K562 (cell line): ENCODE data around the gene NECTIN3. TPM values are rescaled to one million over a fixed set of nuclear protein-coding genes. Genes with fewer than 3 reads are reported as not detected.
A peak's percentile ranks its signal among the peaks of the same experiment; 100 is the strongest.

Experiments used
- ATAC-seq: fragments of 200-7000 bp; cut with Tn5 transposase; 3 replicates; pipeline ENCODE4 v1.9.1; 2020; ENCODE audit warnings: moderate library complexity
- BruUV-seq: library from RNA; stranded (reverse); fragments of 400-500 nt; replicated peaks from 2 replicates; lab custom pipeline; 2021; lab: Mats Ljungman, UMichigan
- CTCF ChIA-PET: fragments of 300-600 bp; formaldehyde crosslinking; extraction: SDS; loops from one replicate; lab custom pipeline; 2021; ENCODE audit warnings: low intra/inter-chr PET ratio; lab: Yijun Ruan, JAX
- POLR2A ChIA-PET: fragments of 300-600, 350-650 bp; sonication (Branson Sonifier 250); formaldehyde crosslinking; extraction: SDS; loops from one replicate; lab custom pipeline; 2021; ENCODE audit warnings: antibody characterized with exemption, inconsistent platforms; lab: Yijun Ruan, JAX
- DNase-seq, 4 experiments: peaks; one replicate each; pipeline versions ENCODE4 v3.0.0 to v3.0.0-alpha.2; 2011 to 2018; ENCODE audit warnings: low spot score in 3 of 4, mixed read lengths in 3 of 4; ENCODE audit errors: extremely low read depth in 1 of 4
- FAIRE-seq: peaks from 2 replicates; lab custom pipeline; 2011; peaks lifted over from hg19 to GRCh38; lab: Jason Lieb, UNC
- H2AFZ ChIP-seq: 2 replicates; pipeline ENCODE4 v1.6.0; 2011; ENCODE audit warnings: low read depth, low read length, control low read depth, inconsistent platforms
- H3K27ac ChIP-seq: fragments of 200-600 bp; 3 replicates; pipeline ENCODE4 v1.8.0; 2011; ENCODE audit warnings: low read depth, mild to moderate bottlenecking, control low read depth, inconsistent platforms, low read length, moderate library complexity, mixed read lengths; ENCODE audit errors: extremely low read depth
- H3K27me3 ChIP-seq, 2 experiments: fragments of 300-600 bp in 1 of 2; 2 replicates in 1 of 2; 3 replicates in 1 of 2; pipeline versions ENCODE4 v1.6.0 to v1.8.0; 2011; ENCODE audit warnings: inconsistent platforms in 2 of 2, low read length in 2 of 2, mild to moderate bottlenecking in 1 of 2, mixed read lengths in 1 of 2, moderate library complexity in 1 of 2; ENCODE audit not compliant: control insufficient read depth in 2 of 2, insufficient read depth in 2 of 2
- H3K36me3 ChIP-seq: fragments of 300-600 bp; 3 replicates; pipeline ENCODE4 v1.8.0; 2011; ENCODE audit warnings: mild to moderate bottlenecking, low read length, inconsistent platforms; ENCODE audit not compliant: control insufficient read depth, insufficient read depth
- H3K4me1 ChIP-seq, 2 experiments: fragments of 200-600 bp in 1 of 2; replicated peaks in 1 of 2; 2 replicates in 1 of 2; 3 replicates in 1 of 2; pipeline versions ENCODE4 v1.5.1 to v1.8.0; 2011; ENCODE audit warnings: inconsistent platforms in 2 of 2, low read length in 2 of 2, mild to moderate bottlenecking in 1 of 2, mixed read lengths in 1 of 2, moderate library complexity in 1 of 2; ENCODE audit not compliant: control insufficient read depth in 2 of 2, insufficient read depth in 2 of 2
- H3K4me2 ChIP-seq: 2 replicates; pipeline ENCODE4 v1.6.1; 2011; ENCODE audit warnings: low read length, control low read depth, inconsistent platforms, mixed read lengths; ENCODE audit not compliant: insufficient read depth
- H3K4me3 ChIP-seq: fragments of 200-600 bp; sonication (generic), shearing (Covaris generic); 2 replicates; pipeline ENCODE4 v1.5.1; 2016; ENCODE audit warnings: control low read depth, inconsistent platforms
- H3K79me2 ChIP-seq: fragments of 200-600 bp; 3 replicates; pipeline ENCODE4 v1.8.0; 2011; ENCODE audit warnings: low read length, inconsistent platforms; ENCODE audit not compliant: control insufficient read depth, insufficient read depth
- H3K9ac ChIP-seq, 2 experiments: 2 replicates each; pipeline versions ENCODE4 v1.6.0 to v1.6.1; 2011; ENCODE audit warnings: low read depth in 2 of 2, low read length in 2 of 2, control low read depth in 1 of 2, inconsistent platforms in 1 of 2, mild to moderate bottlenecking in 1 of 2, mixed read lengths in 1 of 2; ENCODE audit not compliant: insufficient read depth in 1 of 2
- H3K9me1 ChIP-seq: one replicate; pipeline ENCODE4 v1.6.0; 2011; ENCODE audit warnings: inconsistent platforms, mild to moderate bottlenecking, low read length, moderate library complexity; ENCODE audit not compliant: control insufficient read depth, insufficient read depth
- H3K9me3 ChIP-seq: replicated peaks from 2 replicates; pipeline ENCODE4 v1.5.1; 2011; ENCODE audit warnings: low read depth, low read length, inconsistent platforms; ENCODE audit not compliant: control insufficient read depth, insufficient read depth
- H4K20me1 ChIP-seq: replicated peaks from 2 replicates; pipeline ENCODE4 v1.6.1; 2011; ENCODE audit warnings: low read length, inconsistent platforms, mixed read lengths; ENCODE audit not compliant: control insufficient read depth, insufficient read depth
- CCNT2 ChIP-seq: IDR thresholded peaks from 2 replicates; pipeline ENCODE4 v1.6.1; 2011; ENCODE audit warnings: borderline replicate concordance, low read depth, mild to moderate bottlenecking, moderate library complexity, mixed read lengths, low read length; ENCODE audit not compliant: insufficient read length; ENCODE audit errors: extremely low read depth
- E4F1 ChIP-seq: fragments of 250-450 bp; sonication (Bioruptor Pico); IDR thresholded peaks from 2 replicates; pipeline ENCODE4 v1.5.0; 2021; ENCODE audit warnings: mild to moderate bottlenecking, borderline replicate concordance
- HBP1 ChIP-seq: fragments of 450-650 bp; formaldehyde crosslinking; IDR thresholded peaks from 2 replicates; pipeline ENCODE4 v1.4.0; 2022; ENCODE audit warnings: missing genetic modification characterization
- HDAC8 ChIP-seq: fragments of 450-650 bp; IDR thresholded peaks from 2 replicates; pipeline ENCODE4 v1.6.1; 2016; ENCODE audit warnings: mild to moderate bottlenecking, missing genetic modification characterization, moderate library complexity, missing compliant biosample characterization
- MBD2 ChIP-seq: sonication (generic); IDR thresholded peaks from 2 replicates; pipeline ENCODE4 v1.6.1; 2016; ENCODE audit warnings: low read depth, borderline replicate concordance
- NFIC ChIP-seq: fragments of 450-650 bp; IDR thresholded peaks from 2 replicates; pipeline ENCODE4 v1.6.1; 2017; ENCODE audit warnings: mild to moderate bottlenecking, inconsistent platforms
- NFIX ChIP-seq: fragments of 250-450 bp; sonication (Bioruptor Pico); IDR thresholded peaks from 2 replicates; pipeline ENCODE4 v1.4.0; 2020; ENCODE audit warnings: low read depth, mild to moderate bottlenecking, moderate library complexity
- PHF8 ChIP-seq: fragments of 200-600 bp; sonication (generic); IDR thresholded peaks from 2 replicates; pipeline ENCODE4 v1.6.1; 2012; ENCODE audit warnings: mixed run types, mild to moderate bottlenecking, inconsistent platforms, low read length, moderate library complexity, borderline replicate concordance
- SMAD4 ChIP-seq: fragments of 250-450 bp; sonication (Bioruptor Pico); conservative IDR thresholded peaks from 2 replicates; pipeline ENCODE4 v1.8.0; 2021; ENCODE audit warnings: inconsistent platforms, mild to moderate bottlenecking, moderate library complexity
- ZC3H11A ChIP-seq: IDR thresholded peaks from 2 replicates; pipeline ENCODE4 v1.6.1; 2012; ENCODE audit warnings: low read depth, low read length, improper control_type of control experiment
- WGBS: fragments of 100-300 bp; shearing (Covaris generic); methylation state at CpG from one replicate; pipeline ENCODE4 v1.1.6; 2016; ENCODE audit warnings: low coverage, mixed read lengths; ENCODE audit not compliant: insufficient coverage; ENCODE audit errors: missing lambda C conversion rate; 5-methylcytosine and 5-hydroxymethylcytosine counted together
- in situ Hi-C: fragments of 300-500 bp; cut with MboI; formaldehyde crosslinking; loops from 4 replicates; pipeline ENCODE4 v1.15.0; 2018; ENCODE audit warnings: inconsistent platforms, mixed read lengths
- intact Hi-C: fragments of 100-400 bp; cut with micrococcal nuclease; formaldehyde crosslinking; loops from 2 replicates; pipeline ENCODE4 v1.14.2; 2022
- polyA plus RNA-seq, 8 experiments: library from polyadenylated mRNA; depleted of rRNA in 4 of 8; stranded (reverse) in 5 of 8; unstranded in 3 of 8; fragments of >200 nt; fragmentation: Nextera tagmentation in 2 of 8; fragmentation: Illumina TruSeq in 1 of 8; extraction: Ambion mirVana in 2 of 8; extraction: Trizol in 1 of 8; gene quantifications; 2 replicates each; pipeline versions ENCODE4 v1.2.1 to v1.2.3, GENCODE V29; 2011 to 2014; ENCODE audit warnings: inconsistent platforms in 1 of 8, missing spikeins in 1 of 8
- total RNA-seq, 7 experiments: library from RNA; depleted of rRNA in 6 of 7; stranded (reverse); fragments of >200 nt in 6 of 7; fragmentation: Illumina TruSeq in 2 of 7; extraction: Trizol in 2 of 7; gene quantifications; 2 replicates each; pipeline versions ENCODE4 v1.2.1 to v1.2.3, GENCODE V29; 2011 to 2021; ENCODE audit warnings: low replicate concordance in 1 of 7

Gene NECTIN3
- total and polyA plus RNA-seq, 9 of the 15 experiments (the other 6 are each of a cell fraction or from before 2014, with no cell fraction given): 0.16 TPM; not detected in 8

- TF ChIP-seq HBP1 (CRISPR knock-in tag) (no peak), PHF8 (no peak), ZC3H11A (no peak), CCNT2 (no peak), E4F1 (no peak), SMAD4 (CRISPR knock-in tag) (no peak)
Measured at GRCh38 chr3:111210866-111211564, 139.4 kb downstream of the NECTIN3 start (continued).

GRCh38 chr3:111212511-111212910 lies 140.9 kb downstream of the NECTIN3 start:
- no peak overlapping the region for H3K27ac ChIP-seq
- H3K9me1 ChIP-seq: no peaks in the 10 kb centered on the region
- H3K36me3 ChIP-seq: no peaks in the 10 kb centered on the region
- no peak overlapping the region for H2AFZ ChIP-seq
- POLR2A ChIA-PET: no interaction called here
- in situ Hi-C loops (no loop called here), intact Hi-C loops (no loop called here)
- H3K4me3 ChIP-seq: no peak overlapping the region
- CTCF ChIA-PET: no interaction called here
- no peak overlapping the region for H3K9ac ChIP-seq
- H3K4me2 ChIP-seq: no peak overlapping the region
- H3K9me3 ChIP-seq: no peaks in the 10 kb centered on the region
- H3K79me2 ChIP-seq: no peaks in the 10 kb centered on the region
- no TSS peak for BruUV-seq
- WGBS: 3% methylated on average over 4 of the region's 4 CpGs
- no peaks in the 10 kb centered on the region for H4K20me1 ChIP-seq
- no peak for DNase-seq
- FAIRE-seq: no peak
- no peak for ATAC-seq
- no peaks in the 10 kb centered on the region for H3K4me1 ChIP-seq
- H3K27me3 ChIP-seq: no peaks in the 10 kb centered on the region
- TF ChIP-seq NFIX (CRISPR knock-in tag) (peak; percentile 58), NFIC (peak; percentile 59), MBD2 (no peak), HDAC8 (tag) (no peak)
- TF ChIP-seq, all 486 proteins: peak for 2
